ENCODE data around the gene GAP43. TPM values are rescaled to one million over a fixed set of nuclear protein-coding genes. Genes with fewer than 3 reads are reported as not detected.

GAP43 gene, protein sequence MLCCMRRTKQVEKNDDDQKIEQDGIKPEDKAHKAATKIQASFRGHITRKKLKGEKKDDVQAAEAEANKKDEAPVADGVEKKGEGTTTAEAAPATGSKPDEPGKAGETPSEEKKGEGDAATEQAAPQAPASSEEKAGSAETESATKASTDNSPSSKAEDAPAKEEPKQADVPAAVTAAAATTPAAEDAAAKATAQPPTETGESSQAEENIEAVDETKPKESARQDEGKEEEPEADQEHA
- 418 TPM for total RNA-seq

DNA sequence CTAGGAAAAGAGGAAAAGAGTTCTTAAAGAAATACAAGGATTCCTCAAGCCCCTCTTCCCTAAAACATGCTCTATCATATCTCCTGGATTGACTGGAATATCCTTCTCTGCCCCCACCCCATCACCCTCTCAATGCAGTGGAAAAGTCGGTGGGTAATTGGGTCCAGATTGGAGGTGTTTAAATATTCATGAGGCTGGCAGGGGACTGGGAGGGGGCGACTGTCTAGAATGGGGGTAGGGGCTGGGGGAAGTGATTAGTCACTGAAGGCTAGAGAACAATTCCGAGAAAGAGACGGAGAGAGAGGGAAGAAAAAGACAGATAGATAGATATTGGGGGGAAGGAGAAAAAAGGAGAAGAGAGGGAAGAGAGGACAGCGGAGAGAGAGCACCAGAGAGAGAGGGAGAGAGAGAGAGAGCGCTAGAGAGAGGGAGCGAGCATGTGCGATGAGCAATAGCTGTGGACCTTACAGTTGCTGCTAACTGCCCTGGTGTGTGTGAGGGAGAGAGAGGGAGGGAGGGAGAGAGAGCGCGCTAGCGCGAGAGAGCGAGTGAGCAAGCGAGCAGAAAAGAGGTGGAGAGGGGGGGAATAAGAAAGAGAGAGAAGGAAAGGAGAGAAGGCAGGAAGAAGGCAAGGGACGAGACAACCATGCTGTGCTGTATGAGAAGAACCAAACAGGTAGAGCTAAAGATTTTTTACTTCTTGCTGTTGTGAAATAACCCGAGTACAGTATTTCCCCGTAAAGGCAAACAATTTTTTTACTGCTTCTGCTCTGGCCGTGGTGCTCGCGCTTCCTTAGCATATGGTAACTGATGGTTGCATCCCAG is at the start of gene GAP43:
Gene GAP43 (plus strand): TSS at position 467 of the 825 bp plus-strand sequence. CDS start 180 bp downstream, at position 647.

Data from diencephalon (tissue), 1 donor.